GM23248 (cell line): Measurements from ENCODE around the gene ST8SIA1. TPM values are rescaled to one million over a fixed set of nuclear protein-coding genes. Genes with fewer than 3 reads are reported as not detected.

ENCODE experiments used
- DNase-seq: peaks from one replicate; pipeline ENCODE4 v3.0.0-alpha.2; 2015
- H2AFZ ChIP-seq: fragments of 200-600 bp; sonication (generic); 2 replicates; pipeline ENCODE4 v1.6.1; 2016; ENCODE audit warnings: antibody characterized with exemption
- H3F3A ChIP-seq: fragments of 200-600 bp; sonication (generic); 2 replicates; pipeline ENCODE4 v1.6.1; 2016; ENCODE audit warnings: mild to moderate bottlenecking, antibody characterized with exemption, mixed run types; ENCODE audit not compliant: insufficient read depth
- H3K27ac ChIP-seq: fragments of 200-600 bp; sonication (generic); 2 replicates; pipeline ENCODE4 v1.5.1; 2016; ENCODE audit warnings: mild to moderate bottlenecking
- H3K27me3 ChIP-seq: fragments of 200-600 bp; sonication (generic); replicated peaks from 2 replicates; pipeline ENCODE4 v1.6.1; 2016; ENCODE audit warnings: mild to moderate bottlenecking; ENCODE audit not compliant: insufficient read depth
- H3K36me3 ChIP-seq: fragments of 200-600 bp; sonication (generic); 2 replicates; pipeline ENCODE4 v1.6.1; 2016; ENCODE audit warnings: low read depth, mild to moderate bottlenecking
- H3K4me1 ChIP-seq: fragments of 200-600 bp; sonication (generic); 2 replicates; pipeline ENCODE4 v1.6.1; 2016; ENCODE audit warnings: mild to moderate bottlenecking; ENCODE audit not compliant: insufficient read depth
- H3K4me2 ChIP-seq: fragments of 200-600 bp; sonication (generic); one replicate; pipeline ENCODE4 v1.6.1; 2016; ENCODE audit warnings: mild to moderate bottlenecking; ENCODE audit not compliant: unreplicated experiment
- H3K4me3 ChIP-seq: fragments of 200-600 bp; sonication (generic); 2 replicates; pipeline ENCODE4 v1.5.1; 2016; ENCODE audit warnings: mild to moderate bottlenecking
- H3K79me2 ChIP-seq: fragments of 200-600 bp; sonication (generic); 2 replicates; pipeline ENCODE4 v1.6.1; 2016; ENCODE audit warnings: mild to moderate bottlenecking; ENCODE audit not compliant: insufficient read depth
- H3K9ac ChIP-seq: fragments of 200-600 bp; sonication (generic); 2 replicates; pipeline ENCODE4 v1.6.1; 2016; ENCODE audit warnings: mild to moderate bottlenecking
- H3K9me2 ChIP-seq: fragments of 200-600 bp; sonication (generic); 2 replicates; pipeline ENCODE4 v1.6.1; 2016; ENCODE audit warnings: mixed run types, mild to moderate bottlenecking, moderate library complexity; ENCODE audit not compliant: insufficient read depth
- H3K9me3 ChIP-seq: fragments of 200-600 bp; sonication (generic); one replicate; pipeline ENCODE4 v1.6.1; 2017; ENCODE audit warnings: low read depth
- H4K20me1 ChIP-seq: fragments of 200-600 bp; sonication (generic); 2 replicates; pipeline ENCODE4 v1.6.0; 2016; ENCODE audit not compliant: insufficient read depth
- EZH2 ChIP-seq: fragments of 200-600 bp; sonication (generic); IDR thresholded peaks from 2 replicates; pipeline ENCODE4 v1.6.1; 2018; ENCODE audit warnings: antibody characterized with exemption, mild to moderate bottlenecking; ENCODE audit not compliant: insufficient read depth, poor library complexity, severe bottlenecking
- EZH2phosphoT487 ChIP-seq: fragments of 200-600 bp; sonication (generic); IDR thresholded peaks from 2 replicates; pipeline ENCODE4 v1.6.1; 2018; ENCODE audit warnings: antibody characterized with exemption, moderate library complexity, mild to moderate bottlenecking, low read depth; ENCODE audit not compliant: insufficient read depth
- WGBS, 2 experiments: methylation state at CpG; one replicate each; pipeline ENCODE4 v1.1.6; 2015 to 2017; ENCODE audit warnings: low lambda C conversion rate in 2 of 2, low coverage in 1 of 2; ENCODE audit errors: missing lambda C conversion rate in 2 of 2; 5-methylcytosine and 5-hydroxymethylcytosine counted together
- in situ Hi-C: fragments of 300-500 bp; cut with MboI; formaldehyde crosslinking; loops from 2 replicates; pipeline ENCODE4 v1.15.0; 2020
- polyA plus RNA-seq: library from polyadenylated mRNA; unstranded; fragments of >200 nt; fragmentation: Nextera tagmentation; extraction: Ambion mirVana; gene quantifications from 2 replicates; pipeline ENCODE4 v1.2.1, GENCODE V29; 2016
- total RNA-seq: library from RNA; depleted of rRNA; stranded (reverse); fragments of >200 nt; shearing (Covaris generic); gene quantifications from 2 replicates; pipeline ENCODE4 v1.2.3, GENCODE V29; 2014

The ST8SIA1 gene
- total and polyA plus RNA-seq, 2 experiments from 2014 or later, result 0.15 TPM; not detected in 1

GRCh38 chr12:22229652-22230279, 104.7 kb downstream of the ST8SIA1 start:
- in situ Hi-C loops, result no loop called here

GRCh38 chr12:22228022-22228875, 106.3 kb downstream of the ST8SIA1 start:
- H3K9me2 ChIP-seq, result no peaks in the 10 kb centered on the region
- no peak overlapping the region for H2AFZ ChIP-seq
- in situ Hi-C loops, result no loop called here
- no peaks in the 10 kb centered on the region for H3K9me3 ChIP-seq
- H3K4me1 ChIP-seq, result peaks cover 6% of the 10 kb centered on the region
- no peak overlapping the region for H3K27ac ChIP-seq
- peak; percentile 52 for DNase-seq
- TF ChIP-seq EZH2 (no peak), EZH2phosphoT487 (no peak)
- no peak overlapping the region for H3K4me3 ChIP-seq
- H3K36me3 ChIP-seq, result no peaks in the 10 kb centered on the region
- H3K4me2 ChIP-seq, result peak overlapping the region; percentile 13
- H3K27me3 ChIP-seq, result 0 out of 2 replicates have a peak, but pooled peaks cover 3% of the 10 kb centered on the region
- H3K79me2 ChIP-seq, result no peaks in the 10 kb centered on the region
- no peaks in the 10 kb centered on the region for H4K20me1 ChIP-seq
- H3K9ac ChIP-seq, result no peak overlapping the region
- H3F3A ChIP-seq, result peaks cover 12% of the 10 kb centered on the region
- WGBS, 2 experiments, result 17 to 29% methylated on average over 2 of the region's 2 CpGs

More at GRCh38 chr12:22229652-22230279, 104.7 kb downstream of the ST8SIA1 start:
- H2AFZ ChIP-seq, result no peak overlapping the region
- no peaks in the 10 kb centered on the region for H3K9me3 ChIP-seq
- H3K4me1 ChIP-seq, result peaks cover 12% of the 10 kb centered on the region
- no peaks in the 10 kb centered on the region for H4K20me1 ChIP-seq
- peaks cover 12% of the 10 kb centered on the region for H3F3A ChIP-seq
- no peak for TF ChIP-seq EZH2
- TF ChIP-seq EZH2phosphoT487, result no peak
- no peak overlapping the region for H3K9ac ChIP-seq
- DNase-seq, result no peak
- no peaks in the 10 kb centered on the region for H3K79me2 ChIP-seq
- no peak overlapping the region for H3K4me3 ChIP-seq
- no peaks in the 10 kb centered on the region for H3K9me2 ChIP-seq
- 87 to 88% methylated on average over 2 of the region's 2 CpGs for WGBS, 2 experiments
- no peak overlapping the region for H3K27ac ChIP-seq
- no peak overlapping the region for H3K4me2 ChIP-seq
- H3K36me3 ChIP-seq, result no peaks in the 10 kb centered on the region
- 0 out of 2 replicates have a peak, but pooled peaks cover 3% of the 10 kb centered on the region for H3K27me3 ChIP-seq

- H3K9me2 ChIP-seq, result no peaks in the 10 kb centered on the region
- H3K9me3 ChIP-seq, result no peaks in the 10 kb centered on the region
- 54 to 56% methylated on average over 4 of the region's 4 CpGs for WGBS, 2 experiments
- H3F3A ChIP-seq, result peaks cover 9% of the 10 kb centered on the region
- in situ Hi-C loops, result no loop called here
- H3K4me2 ChIP-seq, result no peak overlapping the region
- no peak overlapping the region for H3K9ac ChIP-seq
- no peaks in the 10 kb centered on the region for H4K20me1 ChIP-seq
- H3K27me3 ChIP-seq, result peaks cover 3% of the 10 kb centered on the region; the same call in 1 of the 2 replicates
- H3K36me3 ChIP-seq, result no peaks in the 10 kb centered on the region
- H3K79me2 ChIP-seq, result no peaks in the 10 kb centered on the region
- TF ChIP-seq EZH2 (no peak), EZH2phosphoT487 (no peak)
- no peak overlapping the region for H3K27ac ChIP-seq
- no peak overlapping the region for H3K4me3 ChIP-seq
- H3K4me1 ChIP-seq, result peaks cover 2% of the 10 kb centered on the region
- DNase-seq, result no peak
- no peak overlapping the region for H2AFZ ChIP-seq
Observed at GRCh38 chr12:22223356-22223755, 111.2 kb downstream of the ST8SIA1 start.

GRCh38 chr12:22217556-22217955, 117.0 kb downstream of the ST8SIA1 start:
- DNase-seq, result no peak
- H3K79me2 ChIP-seq, result no peaks in the 10 kb centered on the region
- no peaks in the 10 kb centered on the region for H3K4me1 ChIP-seq
- H3K9me2 ChIP-seq, result no peaks in the 10 kb centered on the region
- no peak overlapping the region for H3K27ac ChIP-seq
- H3K9me3 ChIP-seq, result no peaks in the 10 kb centered on the region
- no peaks in the 10 kb centered on the region for H4K20me1 ChIP-seq
- H3K9ac ChIP-seq, result no peak overlapping the region
- in situ Hi-C loops, result no loop called here
- WGBS, 2 experiments, result 21 to 32% methylated on average over 1 of the region's 1 CpG
- TF ChIP-seq EZH2phosphoT487, result no peak
- H3K27me3 ChIP-seq, result no peaks in the 10 kb centered on the region; the same call in 1 of the 2 replicates
- no peak overlapping the region for H3K4me2 ChIP-seq
- no peak overlapping the region for H3K4me3 ChIP-seq
- H3K36me3 ChIP-seq, result no peaks in the 10 kb centered on the region
- no peak overlapping the region for H2AFZ ChIP-seq
- no peaks in the 10 kb centered on the region for H3F3A ChIP-seq
